SK-N-SH (cell line): ENCODE results near the gene MED29. TPM values are rescaled to one million over a fixed set of nuclear protein-coding genes. Genes with fewer than 3 reads are reported as not detected.

Source experiments
- CTCF ChIA-PET: fragments of 300-600, 350-600 bp; formaldehyde crosslinking; extraction: SDS; loops from one replicate; lab custom pipeline; 2021; lab: Yijun Ruan, JAX
- POLR2A ChIA-PET: fragments of 350-600 bp; sonication (Branson Sonifier 250); formaldehyde crosslinking; extraction: SDS; loops from one replicate; lab custom pipeline; 2020; ENCODE audit warnings: antibody characterized with exemption, inconsistent platforms; lab: Yijun Ruan, JAX
- DNase-seq: peaks from one replicate; pipeline ENCODE4 v3.0.0; 2012
- H2AFZ ChIP-seq: fragments of 200-600 bp; sonication (generic); 2 replicates; pipeline ENCODE4 v1.8.1; 2016; ENCODE audit warnings: antibody characterized with exemption, mild to moderate bottlenecking, low read depth
- H3F3A ChIP-seq: fragments of 200-600 bp; sonication (generic); replicated peaks from 2 replicates; pipeline ENCODE3; 2016; ENCODE audit warnings: antibody characterized with exemption, mild to moderate bottlenecking; ENCODE audit not compliant: insufficient read depth
- H3K27ac ChIP-seq, 2 experiments: fragments of 200-500 bp in 1 of 2; fragments of 200-600 bp in 1 of 2; sonication (Bioruptor generic) in 1 of 2; sonication (generic), shearing (Covaris generic) in 1 of 2; 2 replicates each; pipeline versions ENCODE4 v1.5.1 to v1.6.1; 2014 to 2016; ENCODE audit warnings: low read depth in 2 of 2, inconsistent platforms in 1 of 2, low read length in 1 of 2, mild to moderate bottlenecking in 1 of 2, mixed read lengths in 1 of 2
- H3K27me3 ChIP-seq: fragments of 200-600 bp; sonication (generic), shearing (Covaris generic); 2 replicates; pipeline ENCODE4 v1.6.1; 2016; ENCODE audit warnings: mixed run types; ENCODE audit not compliant: insufficient read depth
- H3K36me3 ChIP-seq, 2 experiments: fragments of 200-500 bp in 1 of 2; fragments of 200-600 bp in 1 of 2; sonication (Bioruptor generic) in 1 of 2; sonication (generic) in 1 of 2; replicated peaks in 1 of 2; 2 replicates each; pipeline versions ENCODE3 to v1.5.1; 2014 to 2016; ENCODE audit warnings: low read length in 1 of 2, mild to moderate bottlenecking in 1 of 2; ENCODE audit not compliant: insufficient read depth in 2 of 2, control insufficient read depth in 1 of 2
- H3K4me1 ChIP-seq, 2 experiments: fragments of 200-500 bp in 1 of 2; fragments of 200-600 bp in 1 of 2; sonication (Bioruptor generic) in 1 of 2; sonication (generic), shearing (Covaris generic) in 1 of 2; 2 replicates each; pipeline versions ENCODE4 v1.5.1 to v1.6.1; 2014 to 2016; ENCODE audit warnings: low read depth in 1 of 2, low read length in 1 of 2, mixed run types in 1 of 2; ENCODE audit not compliant: insufficient read depth in 2 of 2, control insufficient read depth in 1 of 2
- H3K4me2 ChIP-seq: fragments of 200-600 bp; sonication (generic), shearing (Covaris generic); 2 replicates; pipeline ENCODE4 v1.6.1; 2017; ENCODE audit warnings: mixed run types
- H3K4me3 ChIP-seq, 2 experiments: fragments of 200-500 bp in 1 of 2; fragments of 200-600 bp in 1 of 2; sonication (Bioruptor generic) in 1 of 2; sonication (generic), shearing (Covaris generic) in 1 of 2; 2 replicates each; pipeline versions ENCODE4 v1.5.1 to v1.8.1; 2014 to 2016; ENCODE audit warnings: low read depth in 2 of 2, inconsistent platforms in 1 of 2, low read length in 1 of 2, mild to moderate bottlenecking in 1 of 2, mixed read lengths in 1 of 2, moderate library complexity in 1 of 2
- H3K79me2 ChIP-seq: fragments of 200-600 bp; sonication (generic); 2 replicates; pipeline ENCODE4 v1.8.1; 2017; ENCODE audit warnings: mild to moderate bottlenecking; ENCODE audit not compliant: insufficient read depth
- H3K9ac ChIP-seq: fragments of 200-600 bp; sonication (generic); 2 replicates; pipeline ENCODE4 v1.6.1; 2017; ENCODE audit warnings: mixed run types
- H3K9me2 ChIP-seq: fragments of 200-600 bp; sonication (generic); 2 replicates; pipeline ENCODE4 v1.6.1; 2017; ENCODE audit warnings: mixed run types
- H3K9me3 ChIP-seq: fragments of 200-600 bp; sonication (generic); 2 replicates; pipeline ENCODE4 v1.6.1; 2017; ENCODE audit warnings: mixed run types, mild to moderate bottlenecking, moderate library complexity
- H4K20me1 ChIP-seq: fragments of 200-600 bp; sonication (generic); 2 replicates; pipeline ENCODE4 v1.6.1; 2017; ENCODE audit warnings: mild to moderate bottlenecking, mixed run types; ENCODE audit not compliant: insufficient read depth
- EZH2phosphoT487 ChIP-seq: fragments of 200-600 bp; sonication (generic); IDR thresholded peaks from 2 replicates; pipeline ENCODE4 v1.6.1; 2017; ENCODE audit warnings: low read depth, mixed run types, mild to moderate bottlenecking, antibody characterized with exemption, moderate library complexity, borderline replicate concordance
- GABPA ChIP-seq: IDR thresholded peaks from 2 replicates; pipeline ENCODE4 v1.4.0; 2012; ENCODE audit warnings: low read depth, mild to moderate bottlenecking
- MXI1 ChIP-seq: IDR thresholded peaks from 2 replicates; pipeline ENCODE4 v1.6.1; 2012; ENCODE audit warnings: mild to moderate bottlenecking, low read depth, low read length, improper control_type of control experiment
- PBX3 ChIP-seq: IDR thresholded peaks from 2 replicates; pipeline ENCODE4; 2012
- RCOR1 ChIP-seq: fragments of 150-350 bp; IDR thresholded peaks from 2 replicates; pipeline ENCODE4 v1.6.1; 2017; ENCODE audit warnings: antibody characterized with exemption, low read length
- REST ChIP-seq: IDR thresholded peaks from 2 replicates; pipeline ENCODE4 v1.6.1; 2012; ENCODE audit warnings: mild to moderate bottlenecking, low read depth, low read length, moderate library complexity
- TAF1 ChIP-seq: IDR thresholded peaks from 2 replicates; pipeline ENCODE4 v1.6.1; 2012; ENCODE audit warnings: low read depth, mild to moderate bottlenecking, low read length, moderate library complexity, borderline replicate concordance
- USF1 ChIP-seq: IDR thresholded peaks from 2 replicates; pipeline ENCODE4 v1.4.0; 2012; ENCODE audit warnings: low read depth, borderline replicate concordance
- YY1 ChIP-seq: IDR thresholded peaks from 2 replicates; pipeline ENCODE4 v1.4.0; 2012; ENCODE audit warnings: low read depth, mild to moderate bottlenecking
- WGBS: methylation state at CpG from one replicate; pipeline ENCODE4 v1.1.6; 2017; ENCODE audit warnings: low lambda C conversion rate; 5-methylcytosine and 5-hydroxymethylcytosine counted together
- polyA plus RNA-seq, 3 experiments: library from polyadenylated mRNA; depleted of rRNA; stranded (reverse); fragments of >200 nt; gene quantifications; 2 replicates each; pipeline ENCODE4 v1.2.3, GENCODE V29; 2012

Gene MED29
- polyA plus RNA-seq, 1 of the 3 experiments (the other 2 are of a cell fraction) = 32.0 TPM

- H3K9me2 ChIP-seq = no peaks in the 10 kb centered on the region
These were observed 41.5 kb downstream of the MED29 start for GRCh38 chr19:39432677-39433025.

More at GRCh38 chr19:39432677-39433025, 41.5 kb downstream of the MED29 start:
- Histone ChIP-seq H3K9me3 (no peaks in the 10 kb centered on the region), H4K20me1 (peaks cover 14% of the 10 kb centered on the region), H3K4me3 (no peak overlapping the region), H3K27me3 (no peaks in the 10 kb centered on the region), H3K9ac (no peak overlapping the region), H3K4me1 (peaks cover 23 to 33% of the 10 kb centered on the region in 2 experiments; a peak in 3 of 4 replicates), H3K79me2 (peaks cover 25% of the 10 kb centered on the region), H3K27ac (peak overlapping the region in 1 of 2 experiments; percentile 92; a peak in 1 of 4 replicates), H3K36me3 (peaks cover 21 to 33% of the 10 kb centered on the region in 2 experiments), H3F3A (peaks cover 67% of the 10 kb centered on the region), H2AFZ (no peak overlapping the region), H3K4me2 (no peak overlapping the region)
- CTCF ChIA-PET = interaction anchor here (0.9 to 1.2 kb wide), 5 partner anchors 8 to 36 kb away, joined by 3 to 4 read pairs (median 3); partner anchors contain the start of gene PLEKHG2
- TF ChIP-seq EZH2phosphoT487 = no peak
- no peak for TF ChIP-seq RCOR1
- TF ChIP-seq GABPA = no peak
- TF ChIP-seq MXI1 = no peak
- TF ChIP-seq YY1 = no peak
- no peak for TF ChIP-seq USF1
- no peak for TF ChIP-seq REST
- TF ChIP-seq PBX3 = no peak
- no peak for TF ChIP-seq TAF1
- POLR2A ChIA-PET = interaction anchor here (0.6 to 0.9 kb wide), 2 partner anchors 19 to 21 kb away, joined by 3 to 5 read pairs; no protein-coding TSS in a partner anchor
- no peak for DNase-seq
- 91% methylated on average over 8 of the region's 8 CpGs for WGBS
